GM23338 (cell line): ENCODE results near the gene ADGRE3. TPM values are rescaled to one million over a fixed set of nuclear protein-coding genes. Genes with fewer than 3 reads are reported as not detected.

Source experiments
- ATAC-seq: fragments of 200-7000 bp; cut with Tn5 transposase; 3 replicates; pipeline ENCODE4 v1.9.1; 2020
- DNase-seq: peaks from one replicate; pipeline ENCODE4 v3.0.0-alpha.2; 2015; ENCODE audit warnings: low spot score
- H2AFZ ChIP-seq: fragments of 200-600 bp; sonication (generic); 2 replicates; pipeline ENCODE4 v1.8.0; 2016; ENCODE audit warnings: antibody characterized with exemption, mild to moderate bottlenecking, moderate library complexity
- H3F3A ChIP-seq: fragments of 200-600 bp; sonication (generic); replicated peaks from 2 replicates; pipeline ENCODE4 v1.8.0; 2017; ENCODE audit warnings: antibody characterized with exemption, mixed run types, low read depth
- H3K27ac ChIP-seq: fragments of 200-600 bp; sonication (generic); 2 replicates; pipeline ENCODE4 v1.6.1; 2016; ENCODE audit warnings: low read depth
- H3K27me3 ChIP-seq: fragments of 200-600 bp; sonication (generic); 2 replicates; pipeline ENCODE4 v1.8.0; 2016; ENCODE audit warnings: mild to moderate bottlenecking, mixed run types, moderate library complexity; ENCODE audit not compliant: insufficient read depth
- H3K36me3 ChIP-seq: fragments of 200-600 bp; sonication (generic); 2 replicates; pipeline ENCODE4 v1.8.0; 2016; ENCODE audit warnings: mild to moderate bottlenecking; ENCODE audit not compliant: insufficient read depth
- H3K4me1 ChIP-seq: fragments of 200-600 bp; sonication (generic); 2 replicates; pipeline ENCODE4 v1.8.0; 2016; ENCODE audit warnings: mild to moderate bottlenecking, moderate library complexity; ENCODE audit not compliant: insufficient read depth
- H3K4me2 ChIP-seq: fragments of 200-600 bp; sonication (generic); 2 replicates; pipeline ENCODE4 v1.7.1; 2017; ENCODE audit warnings: mixed run types
- H3K4me3 ChIP-seq: fragments of 200-600 bp; sonication (generic); 2 replicates; pipeline ENCODE4 v1.6.1; 2016; ENCODE audit warnings: mixed run types
- H3K79me2 ChIP-seq: fragments of 200-600 bp; sonication (generic); replicated peaks from 2 replicates; pipeline ENCODE4 v1.8.0; 2017; ENCODE audit warnings: mild to moderate bottlenecking; ENCODE audit not compliant: insufficient read depth
- H3K9me2 ChIP-seq: fragments of 200-600 bp; sonication (generic); 2 replicates; pipeline ENCODE4 v1.8.0; 2017; ENCODE audit not compliant: insufficient read depth
- H4K20me1 ChIP-seq: fragments of 200-600 bp; sonication (generic); replicated peaks from 2 replicates; pipeline ENCODE4 v1.8.0; 2017; ENCODE audit warnings: mild to moderate bottlenecking; ENCODE audit not compliant: insufficient read depth
- H3K27ac Mint-ChIP-seq: 2 replicates; pipeline ENCODE4 v1.8.0; 2020; ENCODE audit warnings: inconsistent platforms, mild to moderate bottlenecking, moderate library complexity, mixed read lengths
- H3K27me3 Mint-ChIP-seq: 3 replicates; pipeline ENCODE4 v1.8.0; 2022; ENCODE audit warnings: low read depth, mild to moderate bottlenecking, moderate library complexity, mixed read lengths, inconsistent platforms; ENCODE audit not compliant: insufficient read depth, poor library complexity
- H3K36me3 Mint-ChIP-seq: 3 replicates; pipeline ENCODE4 v1.8.0; 2021; ENCODE audit warnings: low read depth, mild to moderate bottlenecking, inconsistent platforms, moderate library complexity, mixed read lengths
- H3K4me1 Mint-ChIP-seq: 3 replicates; pipeline ENCODE4 v1.8.0; 2020; ENCODE audit warnings: mild to moderate bottlenecking, inconsistent platforms, mixed read lengths
- H3K4me3 Mint-ChIP-seq: 3 replicates; pipeline ENCODE4 v1.8.0; 2021; ENCODE audit warnings: moderate library complexity, mild to moderate bottlenecking, inconsistent platforms, mixed read lengths
- H3K9me3 Mint-ChIP-seq: 3 replicates; pipeline ENCODE4 v1.8.0; 2020; ENCODE audit warnings: moderate library complexity, mild to moderate bottlenecking, inconsistent platforms, mixed read lengths
- CREB1 ChIP-seq: fragments of 250-450 bp; sonication (Bioruptor Pico); IDR thresholded peaks from 2 replicates; pipeline ENCODE4 v1.5.0; 2020; ENCODE audit warnings: low read depth, mild to moderate bottlenecking, moderate library complexity
- CTCF ChIP-seq, 2 experiments: fragments of 200-600 bp in 1 of 2; sonication (generic) in 1 of 2; conservative IDR thresholded peaks; 2 replicates each; pipeline versions ENCODE4 v1.5.1 to v1.6.1; 2016 to 2017; ENCODE audit warnings: antibody characterized with exemption in 2 of 2, low read depth in 2 of 2, mild to moderate bottlenecking in 2 of 2, moderate library complexity in 1 of 2
- JUNB ChIP-seq: IDR thresholded peaks from one replicate; pipeline ENCODE4 v1.6.1; 2016; ENCODE audit warnings: antibody characterized with exemption; ENCODE audit not compliant: unreplicated experiment
- NANOG ChIP-seq: IDR thresholded peaks from 2 replicates; pipeline ENCODE4 v1.6.1; 2016; ENCODE audit warnings: antibody characterized with exemption, borderline replicate concordance
- POLR2AphosphoS5 ChIP-seq: IDR thresholded peaks from 2 replicates; pipeline ENCODE4 v1.6.1; 2016; ENCODE audit warnings: antibody characterized with exemption, low read depth
- ZNF331 ChIP-seq: fragments of 250-450 bp; sonication (Bioruptor Pico); IDR thresholded peaks from 2 replicates; pipeline ENCODE4 v1.5.0; 2020; ENCODE audit warnings: low read depth, mild to moderate bottlenecking, moderate library complexity
- polyA plus RNA-seq: library from polyadenylated mRNA; unstranded; fragments of >200 nt; fragmentation: Nextera tagmentation; extraction: Ambion mirVana; gene quantifications from 2 replicates; pipeline ENCODE4 v1.2.1, GENCODE V29; 2016
- total RNA-seq: library from RNA; depleted of rRNA; stranded (reverse); fragments of >200 nt; shearing (Covaris generic); gene quantifications from 2 replicates; pipeline ENCODE4 v1.2.3, GENCODE V29; 2014
- TF ChIP-seq, protein P1 (sequence below): fragments of 250-450 bp; sonication (Bioruptor Pico); IDR thresholded peaks from 2 replicates; pipeline ENCODE4 v1.5.0; 2020; ENCODE audit warnings: mild to moderate bottlenecking, moderate library complexity
- TF ChIP-seq, protein P2 (sequence below): IDR thresholded peaks from one replicate; pipeline ENCODE4 v1.6.1; 2018; ENCODE audit warnings: antibody characterized with exemption; ENCODE audit not compliant: unreplicated experiment
- TF ChIP-seq, protein P3 (sequence below): IDR thresholded peaks from 2 replicates; pipeline ENCODE4 v1.6.1; 2016; ENCODE audit warnings: antibody characterized with exemption

Gene ADGRE3
- total and polyA plus RNA-seq, 2 experiments from 2014 or later: not detected

- no peak overlapping the region for H3K4me3 ChIP-seq
- no peak overlapping the region for H3K27ac Mint-ChIP-seq
- ATAC-seq: no peak
- no peak for TF ChIP-seq NANOG
- TF ChIP-seq ZNF331 (CRISPR knock-in tag): no peak
- TF ChIP-seq, protein P1, sequence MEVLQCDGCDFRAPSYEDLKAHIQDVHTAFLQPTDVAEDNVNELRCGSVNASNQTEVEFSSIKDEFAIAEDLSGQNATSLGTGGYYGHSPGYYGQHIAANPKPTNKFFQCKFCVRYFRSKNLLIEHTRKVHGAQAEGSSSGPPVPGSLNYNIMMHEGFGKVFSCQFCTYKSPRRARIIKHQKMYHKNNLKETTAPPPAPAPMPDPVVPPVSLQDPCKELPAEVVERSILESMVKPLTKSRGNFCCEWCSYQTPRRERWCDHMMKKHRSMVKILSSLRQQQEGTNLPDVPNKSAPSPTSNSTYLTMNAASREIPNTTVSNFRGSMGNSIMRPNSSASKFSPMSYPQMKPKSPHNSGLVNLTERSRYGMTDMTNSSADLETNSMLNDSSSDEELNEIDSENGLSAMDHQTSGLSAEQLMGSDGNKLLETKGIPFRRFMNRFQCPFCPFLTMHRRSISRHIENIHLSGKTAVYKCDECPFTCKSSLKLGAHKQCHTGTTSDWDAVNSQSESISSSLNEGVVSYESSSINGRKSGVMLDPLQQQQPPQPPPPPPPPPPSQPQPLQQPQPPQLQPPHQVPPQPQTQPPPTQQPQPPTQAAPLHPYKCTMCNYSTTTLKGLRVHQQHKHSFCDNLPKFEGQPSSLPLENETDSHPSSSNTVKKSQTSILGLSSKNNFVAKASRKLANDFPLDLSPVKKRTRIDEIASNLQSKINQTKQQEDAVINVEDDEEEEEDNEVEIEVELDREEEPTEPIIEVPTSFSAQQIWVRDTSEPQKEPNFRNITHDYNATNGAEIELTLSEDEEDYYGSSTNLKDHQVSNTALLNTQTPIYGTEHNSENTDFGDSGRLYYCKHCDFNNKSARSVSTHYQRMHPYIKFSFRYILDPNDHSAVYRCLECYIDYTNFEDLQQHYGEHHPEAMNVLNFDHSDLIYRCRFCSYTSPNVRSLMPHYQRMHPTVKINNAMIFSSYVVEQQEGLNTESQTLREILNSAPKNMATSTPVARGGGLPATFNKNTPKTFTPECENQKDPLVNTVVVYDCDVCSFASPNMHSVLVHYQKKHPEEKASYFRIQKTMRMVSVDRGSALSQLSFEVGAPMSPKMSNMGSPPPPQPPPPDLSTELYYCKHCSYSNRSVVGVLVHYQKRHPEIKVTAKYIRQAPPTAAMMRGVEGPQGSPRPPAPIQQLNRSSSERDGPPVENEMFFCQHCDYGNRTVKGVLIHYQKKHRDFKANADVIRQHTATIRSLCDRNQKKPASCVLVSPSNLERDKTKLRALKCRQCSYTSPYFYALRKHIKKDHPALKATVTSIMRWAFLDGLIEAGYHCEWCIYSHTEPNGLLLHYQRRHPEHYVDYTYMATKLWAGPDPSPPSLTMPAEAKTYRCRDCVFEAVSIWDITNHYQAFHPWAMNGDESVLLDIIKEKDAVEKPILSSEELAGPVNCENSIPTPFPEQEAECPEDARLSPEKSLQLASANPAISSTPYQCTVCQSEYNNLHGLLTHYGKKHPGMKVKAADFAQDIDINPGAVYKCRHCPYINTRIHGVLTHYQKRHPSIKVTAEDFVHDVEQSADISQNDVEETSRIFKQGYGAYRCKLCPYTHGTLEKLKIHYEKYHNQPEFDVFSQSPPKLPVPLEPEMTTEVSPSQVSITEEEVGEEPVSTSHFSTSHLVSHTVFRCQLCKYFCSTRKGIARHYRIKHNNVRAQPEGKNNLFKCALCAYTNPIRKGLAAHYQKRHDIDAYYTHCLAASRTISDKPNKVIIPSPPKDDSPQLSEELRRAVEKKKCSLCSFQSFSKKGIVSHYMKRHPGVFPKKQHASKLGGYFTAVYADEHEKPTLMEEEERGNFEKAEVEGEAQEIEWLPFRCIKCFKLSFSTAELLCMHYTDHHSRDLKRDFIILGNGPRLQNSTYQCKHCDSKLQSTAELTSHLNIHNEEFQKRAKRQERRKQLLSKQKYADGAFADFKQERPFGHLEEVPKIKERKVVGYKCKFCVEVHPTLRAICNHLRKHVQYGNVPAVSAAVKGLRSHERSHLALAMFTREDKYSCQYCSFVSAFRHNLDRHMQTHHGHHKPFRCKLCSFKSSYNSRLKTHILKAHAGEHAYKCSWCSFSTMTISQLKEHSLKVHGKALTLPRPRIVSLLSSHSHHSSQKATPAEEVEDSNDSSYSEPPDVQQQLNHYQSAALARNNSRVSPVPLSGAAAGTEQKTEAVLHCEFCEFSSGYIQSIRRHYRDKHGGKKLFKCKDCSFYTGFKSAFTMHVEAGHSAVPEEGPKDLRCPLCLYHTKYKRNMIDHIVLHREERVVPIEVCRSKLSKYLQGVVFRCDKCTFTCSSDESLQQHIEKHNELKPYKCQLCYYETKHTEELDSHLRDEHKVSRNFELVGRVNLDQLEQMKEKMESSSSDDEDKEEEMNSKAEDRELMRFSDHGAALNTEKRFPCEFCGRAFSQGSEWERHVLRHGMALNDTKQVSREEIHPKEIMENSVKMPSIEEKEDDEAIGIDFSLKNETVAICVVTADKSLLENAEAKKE (CRISPR knock-in tag): no peak
- TF ChIP-seq POLR2AphosphoS5: no peak
- no peaks in the 10 kb centered on the region for H3K4me1 Mint-ChIP-seq
- peaks cover 87% of the 10 kb centered on the region for H3K9me3 Mint-ChIP-seq
- no peaks in the 10 kb centered on the region for H3K79me2 ChIP-seq
- peaks cover 28% of the 10 kb centered on the region for H3K36me3 Mint-ChIP-seq
- no peaks in the 10 kb centered on the region for H3K27me3 ChIP-seq
- H3K4me1 ChIP-seq: no peaks in the 10 kb centered on the region
- H4K20me1 ChIP-seq: no peaks in the 10 kb centered on the region
- no peak overlapping the region for H3K4me3 Mint-ChIP-seq
- H2AFZ ChIP-seq: 0 out of 2 replicates have a peak overlapping the region, but pooled peaks have one; percentile 61
- no peak overlapping the region for H3K4me2 ChIP-seq
- H3K27ac ChIP-seq: no peak overlapping the region
- no peaks in the 10 kb centered on the region for H3F3A ChIP-seq
- H3K9me2 ChIP-seq: no peaks in the 10 kb centered on the region
- H3K27me3 Mint-ChIP-seq: peaks cover 5% of the 10 kb centered on the region
- no peaks in the 10 kb centered on the region for H3K36me3 ChIP-seq
- no peak for DNase-seq
These were observed 70.7 kb downstream of the ADGRE3 start for GRCh38 chr19:14603990-14604387.

- H4K20me1 ChIP-seq: no peaks in the 10 kb centered on the region
- no peak overlapping the region for H3K4me3 ChIP-seq
- DNase-seq (no peak), ATAC-seq (no peak)
- H3K9me2 ChIP-seq: no peaks in the 10 kb centered on the region
- Mint-ChIP-seq H3K36me3 (peaks cover 26% of the 10 kb centered on the region), H3K27me3 (peaks cover 8% of the 10 kb centered on the region), H3K27ac (no peak overlapping the region), H3K4me1 (no peaks in the 10 kb centered on the region), H3K9me3 (peaks cover 92% of the 10 kb centered on the region), H3K4me3 (no peak overlapping the region)
- H3K4me1 ChIP-seq: no peaks in the 10 kb centered on the region
- no peaks in the 10 kb centered on the region for H3K79me2 ChIP-seq
- H3F3A ChIP-seq: no peaks in the 10 kb centered on the region
- H3K27ac ChIP-seq: no peak overlapping the region
- no peak overlapping the region for H2AFZ ChIP-seq
- H3K27me3 ChIP-seq: no peaks in the 10 kb centered on the region
- H3K4me2 ChIP-seq: no peak overlapping the region
- no peaks in the 10 kb centered on the region for H3K36me3 ChIP-seq
- no peak for TF ChIP-seq NANOG
- TF ChIP-seq CTCF (conservative IDR thresholded peaks at IDR 0.05; ENCODE audit: low read depth in 2 of 2): no peak
- TF ChIP-seq, protein P2, sequence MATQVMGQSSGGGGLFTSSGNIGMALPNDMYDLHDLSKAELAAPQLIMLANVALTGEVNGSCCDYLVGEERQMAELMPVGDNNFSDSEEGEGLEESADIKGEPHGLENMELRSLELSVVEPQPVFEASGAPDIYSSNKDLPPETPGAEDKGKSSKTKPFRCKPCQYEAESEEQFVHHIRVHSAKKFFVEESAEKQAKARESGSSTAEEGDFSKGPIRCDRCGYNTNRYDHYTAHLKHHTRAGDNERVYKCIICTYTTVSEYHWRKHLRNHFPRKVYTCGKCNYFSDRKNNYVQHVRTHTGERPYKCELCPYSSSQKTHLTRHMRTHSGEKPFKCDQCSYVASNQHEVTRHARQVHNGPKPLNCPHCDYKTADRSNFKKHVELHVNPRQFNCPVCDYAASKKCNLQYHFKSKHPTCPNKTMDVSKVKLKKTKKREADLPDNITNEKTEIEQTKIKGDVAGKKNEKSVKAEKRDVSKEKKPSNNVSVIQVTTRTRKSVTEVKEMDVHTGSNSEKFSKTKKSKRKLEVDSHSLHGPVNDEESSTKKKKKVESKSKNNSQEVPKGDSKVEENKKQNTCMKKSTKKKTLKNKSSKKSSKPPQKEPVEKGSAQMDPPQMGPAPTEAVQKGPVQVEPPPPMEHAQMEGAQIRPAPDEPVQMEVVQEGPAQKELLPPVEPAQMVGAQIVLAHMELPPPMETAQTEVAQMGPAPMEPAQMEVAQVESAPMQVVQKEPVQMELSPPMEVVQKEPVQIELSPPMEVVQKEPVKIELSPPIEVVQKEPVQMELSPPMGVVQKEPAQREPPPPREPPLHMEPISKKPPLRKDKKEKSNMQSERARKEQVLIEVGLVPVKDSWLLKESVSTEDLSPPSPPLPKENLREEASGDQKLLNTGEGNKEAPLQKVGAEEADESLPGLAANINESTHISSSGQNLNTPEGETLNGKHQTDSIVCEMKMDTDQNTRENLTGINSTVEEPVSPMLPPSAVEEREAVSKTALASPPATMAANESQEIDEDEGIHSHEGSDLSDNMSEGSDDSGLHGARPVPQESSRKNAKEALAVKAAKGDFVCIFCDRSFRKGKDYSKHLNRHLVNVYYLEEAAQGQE: no peak
- TF ChIP-seq CREB1 (CRISPR knock-in tag): no peak
- TF ChIP-seq, protein P3, sequence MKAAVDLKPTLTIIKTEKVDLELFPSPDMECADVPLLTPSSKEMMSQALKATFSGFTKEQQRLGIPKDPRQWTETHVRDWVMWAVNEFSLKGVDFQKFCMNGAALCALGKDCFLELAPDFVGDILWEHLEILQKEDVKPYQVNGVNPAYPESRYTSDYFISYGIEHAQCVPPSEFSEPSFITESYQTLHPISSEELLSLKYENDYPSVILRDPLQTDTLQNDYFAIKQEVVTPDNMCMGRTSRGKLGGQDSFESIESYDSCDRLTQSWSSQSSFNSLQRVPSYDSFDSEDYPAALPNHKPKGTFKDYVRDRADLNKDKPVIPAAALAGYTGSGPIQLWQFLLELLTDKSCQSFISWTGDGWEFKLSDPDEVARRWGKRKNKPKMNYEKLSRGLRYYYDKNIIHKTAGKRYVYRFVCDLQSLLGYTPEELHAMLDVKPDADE: no peak
- TF ChIP-seq ZNF331 (CRISPR knock-in tag): no peak
- TF ChIP-seq JUNB: no peak
These were observed 75.0 kb downstream of the ADGRE3 start for GRCh38 chr19:14599548-14600147.
